GM12891 (cell line): ENCODE data around the gene SPRED1.

Source experiments
- POLR2A ChIP-seq: IDR thresholded peaks from 2 replicates; pipeline ENCODE4 v1.6.1; 2011; ENCODE audit warnings: low read depth, low read length, control low read depth
- POLR2AphosphoS5 ChIP-seq: IDR thresholded peaks from 2 replicates; pipeline ENCODE4 v1.6.1; 2011; ENCODE audit warnings: low read depth, low read length, control low read depth
- POU2F2 ChIP-seq: IDR thresholded peaks from 2 replicates; pipeline ENCODE4 v1.6.1; 2011; ENCODE audit warnings: low read depth, mild to moderate bottlenecking, control low read depth, low read length, moderate library complexity
- SPI1 ChIP-seq: IDR thresholded peaks from 2 replicates; pipeline ENCODE4 v1.6.1; 2011; ENCODE audit warnings: low read depth, low read length, control low read depth
- TAF1 ChIP-seq: IDR thresholded peaks from 2 replicates; pipeline ENCODE4 v1.6.1; 2011; ENCODE audit warnings: low read depth, low read length, control low read depth

DNA sequence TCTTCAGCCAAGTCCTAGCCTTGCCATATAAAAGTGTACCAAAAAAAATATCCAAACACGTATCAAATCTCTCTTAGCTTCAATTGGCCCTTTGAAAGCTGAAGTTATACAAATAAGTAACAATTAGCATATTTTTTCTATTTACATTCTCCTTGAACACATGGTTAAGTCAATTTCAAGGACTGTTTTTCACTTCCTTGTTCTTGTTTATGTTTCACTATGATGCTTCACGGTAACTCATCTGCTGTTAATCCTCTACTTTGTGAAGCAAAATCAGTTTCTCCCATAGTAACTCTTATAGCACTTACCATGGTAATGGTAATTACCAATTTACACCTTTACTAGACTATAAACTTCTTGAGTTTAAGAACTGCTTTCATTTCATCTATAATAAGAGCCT lies 10.6 kb upstream of the SPRED1 start:
- TF ChIP-seq POLR2A (no peak), TAF1 (no peak), POLR2AphosphoS5 (no peak), POU2F2 (no peak), SPI1 (peak; percentile 83)
